Right ventricle myocardium superior (tissue), 1 donor: ENCODE results near the gene HHATL. TPM values are rescaled to one million over a fixed set of nuclear protein-coding genes. Genes with fewer than 3 reads are reported as not detected.
A peak's percentile ranks its signal among the peaks of the same experiment; 100 is the strongest.

ENCODE experiments used
- ATAC-seq: fragments of 200-7000 bp; cut with Tn5 transposase; one replicate; pipeline ENCODE4 v1.9.1; 2020; ENCODE audit warnings: mild to moderate bottlenecking; ENCODE audit not compliant: poor library complexity
- DNase-seq: peaks from one replicate; pipeline ENCODE4 v3.0.0-alpha.2; 2020
- intact Hi-C: fragments of 100-400 bp; cut with DNase I; formaldehyde crosslinking; loops from one replicate; pipeline ENCODE4 v1.11.2; 2022
- long read RNA-seq: library from polyadenylated mRNA; unstranded; transcript quantifications from one replicate; pipeline ENCODE4 v2.0.0, GENCODE V29; 2021
- total RNA-seq: library from RNA; stranded (reverse); fragmentation: NEBNext Ultra II Directional; extraction: Animal tissue kit (Norgen Biotek cat#: 25700); gene quantifications from one replicate; pipeline ENCODE4 v1.2.1, GENCODE V29; 2021
- donor health status: DM: no; HTN: yes; CAD: no; lungs with severe emphysema.

Gene HHATL
- total RNA-seq: 486 TPM
- long read RNA-seq, transcript HHATL-209 (3 exons, 702 nt): minor isoform, 54 of 805 reads
- long read RNA-seq, transcript HHATL-211 (2 exons, 587 nt): minor isoform, 23 of 805 reads
- long read RNA-seq, transcript HHATL-205 (12 exons, 1,865 nt): major isoform, 570 of 805 reads
- long read RNA-seq, partial matches to known transcripts: 81 of 805 reads
- long read RNA-seq, other reads (novel, unspliced or antisense): 77 of 805 reads

- ATAC-seq (peak; percentile 75), DNase-seq (peak; percentile 84)
- intact Hi-C loops: loop anchor here (5.0 kb wide), 1 partner anchor 40 kb away; no protein-coding TSS in a partner anchor
Measured at GRCh38 chr3:42702066-42702951, at the start of gene HHATL. HHATL (minus strand) TSS chr3:42702798; CDS start chr3:42700826, 1,972 bp downstream.

DNA sequence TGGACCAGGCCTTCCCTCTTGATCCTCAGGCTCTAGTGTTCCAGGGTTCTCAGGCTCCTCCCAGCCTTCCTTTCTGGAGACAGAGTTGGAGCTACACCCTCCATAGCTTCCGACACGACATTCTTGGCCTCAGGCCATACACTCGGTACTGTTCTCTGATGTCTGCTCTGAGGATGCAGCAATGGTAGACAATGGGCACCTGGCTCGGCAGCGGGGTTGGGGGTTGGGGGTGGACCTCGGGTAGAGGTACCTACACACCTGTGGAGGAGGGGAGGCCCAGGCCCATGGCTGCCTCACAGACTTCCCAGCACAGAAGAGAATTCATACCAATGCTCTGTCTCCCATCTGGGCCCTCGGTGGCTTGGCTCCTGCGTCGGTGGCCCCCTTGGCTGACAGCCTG is 49.0 kb upstream of the HHATL start:
- intact Hi-C loops: no loop called here
- no peak for ATAC-seq
- no peak for DNase-seq

DNA sequence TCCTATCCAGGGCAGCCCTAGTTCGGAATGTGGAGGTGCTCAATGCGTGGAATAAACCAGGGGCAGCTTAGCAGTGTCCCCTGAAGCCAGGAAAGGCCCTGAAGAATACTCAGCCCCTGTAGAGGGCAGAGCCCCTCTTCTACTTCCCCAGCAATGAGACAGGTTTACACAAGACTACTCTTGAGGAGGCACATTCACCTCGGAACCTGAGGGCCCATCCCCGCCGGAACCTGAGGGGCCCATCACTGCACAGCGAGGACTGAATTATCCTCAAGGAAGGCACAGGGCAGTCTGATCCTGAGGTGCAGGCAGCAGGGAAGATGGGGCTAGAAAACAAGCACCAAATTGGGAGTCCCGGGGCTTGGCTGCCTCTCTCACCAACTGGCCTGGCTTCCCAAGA is 48.2 kb upstream of the HHATL start:
- no peak for ATAC-seq
- DNase-seq: no peak
- intact Hi-C loops: no loop called here

GRCh38 chr3:42749753-42750231 is 47.2 kb upstream of the HHATL start:
- ATAC-seq (peak; percentile 62), DNase-seq (no peak)
- intact Hi-C loops: no loop called here

- DNase-seq (no peak), ATAC-seq (no peak)
- intact Hi-C loops: no loop called here
Measured at GRCh38 chr3:42749025-42749752, 46.6 kb upstream of the HHATL start.

- intact Hi-C loops: no loop called here
- ATAC-seq (no peak), DNase-seq (no peak)
Measured at GRCh38 chr3:42747581-42747980, 45.0 kb upstream of the HHATL start.

DNA sequence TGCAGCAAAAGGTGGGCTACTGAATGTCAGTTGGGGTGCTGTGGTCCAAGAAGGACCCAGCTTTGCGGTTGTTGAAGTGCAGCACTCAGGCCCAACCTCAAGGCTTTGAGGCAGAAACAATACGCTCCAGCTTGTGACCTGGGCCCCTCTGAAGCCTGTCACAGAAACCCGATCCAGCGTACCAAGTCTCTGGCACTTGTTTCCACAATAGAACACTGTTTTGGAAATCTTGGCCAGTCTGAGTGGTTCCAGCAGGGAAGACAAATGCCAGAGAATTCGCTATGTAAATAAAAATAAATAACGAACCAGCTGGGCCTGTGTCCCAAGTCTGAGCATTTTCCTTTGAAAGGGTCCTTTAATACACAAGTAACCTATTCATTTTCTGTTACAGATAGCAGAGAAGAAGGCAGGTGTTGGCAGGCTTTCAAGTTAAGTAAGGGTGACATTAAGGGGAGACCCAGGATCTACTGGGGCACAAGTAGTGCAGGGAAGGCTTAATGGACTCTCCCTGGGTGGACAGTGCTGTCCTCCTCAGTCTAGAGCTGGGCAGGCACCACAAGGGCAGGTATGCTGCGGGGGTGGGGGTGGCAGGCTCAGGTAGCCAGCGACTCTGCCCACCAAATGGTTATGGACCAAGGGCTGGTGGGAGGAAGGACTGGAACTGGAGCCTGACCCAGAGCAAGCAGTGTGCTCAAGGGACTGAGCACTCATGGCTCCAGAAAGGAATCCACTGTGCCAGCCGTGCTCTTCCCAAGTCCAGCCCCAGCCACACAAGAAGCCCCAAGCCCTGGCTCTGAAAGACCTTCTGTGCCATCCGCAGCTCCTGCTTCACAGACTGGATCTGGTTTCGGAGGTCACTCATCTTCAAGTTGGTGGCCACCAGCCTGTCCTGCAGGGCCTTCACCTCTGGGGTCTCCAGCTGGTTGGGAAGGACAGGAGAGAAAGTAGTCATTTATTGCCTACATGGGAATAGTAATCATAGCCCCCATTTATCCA is 44.2 kb upstream of the HHATL start:
- ATAC-seq: peak; percentile 30
- intact Hi-C loops: no loop called here

DNA sequence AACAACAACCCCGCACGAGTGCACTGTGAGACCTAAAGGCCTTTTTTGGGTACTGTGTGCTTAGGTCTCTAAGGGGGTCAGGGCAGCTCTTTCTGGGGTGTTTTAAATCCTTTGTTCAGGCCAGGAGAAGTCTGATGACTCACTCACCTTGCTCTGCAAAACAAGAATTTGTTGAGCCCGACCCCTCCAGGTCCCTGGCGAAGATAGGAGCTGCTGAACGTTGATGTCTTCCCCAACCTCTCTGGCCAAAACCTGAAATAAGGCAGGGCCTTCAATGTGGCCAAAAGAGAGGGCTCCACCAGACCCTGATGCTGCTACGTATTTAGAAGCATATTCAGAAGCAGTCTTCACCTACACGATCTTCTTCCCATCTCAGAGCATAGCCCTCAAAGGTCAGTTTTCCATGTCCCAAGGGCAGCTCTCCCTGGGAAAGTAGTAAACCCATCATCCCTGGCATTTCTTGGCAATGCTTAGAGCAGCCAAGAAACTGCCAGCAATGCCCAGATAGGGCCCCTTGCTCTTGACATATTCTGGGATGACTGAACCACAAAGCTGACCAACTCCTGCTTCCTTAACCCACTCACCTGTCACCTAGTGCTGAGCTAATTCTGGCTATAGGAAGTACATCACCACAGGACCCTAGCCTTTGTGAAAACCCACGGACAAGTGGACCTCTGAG is 43.3 kb upstream of the HHATL start:
- DNase-seq (no peak), ATAC-seq (peak; percentile 18)
- intact Hi-C loops: no loop called here

More for the DNA sequence above, 44.2 kb upstream of the HHATL start:
- no peak for DNase-seq

- DNase-seq: no peak
- no peak for ATAC-seq
- intact Hi-C loops: no loop called here
Measured at GRCh38 chr3:42745291-42745745, 42.7 kb upstream of the HHATL start.

DNA sequence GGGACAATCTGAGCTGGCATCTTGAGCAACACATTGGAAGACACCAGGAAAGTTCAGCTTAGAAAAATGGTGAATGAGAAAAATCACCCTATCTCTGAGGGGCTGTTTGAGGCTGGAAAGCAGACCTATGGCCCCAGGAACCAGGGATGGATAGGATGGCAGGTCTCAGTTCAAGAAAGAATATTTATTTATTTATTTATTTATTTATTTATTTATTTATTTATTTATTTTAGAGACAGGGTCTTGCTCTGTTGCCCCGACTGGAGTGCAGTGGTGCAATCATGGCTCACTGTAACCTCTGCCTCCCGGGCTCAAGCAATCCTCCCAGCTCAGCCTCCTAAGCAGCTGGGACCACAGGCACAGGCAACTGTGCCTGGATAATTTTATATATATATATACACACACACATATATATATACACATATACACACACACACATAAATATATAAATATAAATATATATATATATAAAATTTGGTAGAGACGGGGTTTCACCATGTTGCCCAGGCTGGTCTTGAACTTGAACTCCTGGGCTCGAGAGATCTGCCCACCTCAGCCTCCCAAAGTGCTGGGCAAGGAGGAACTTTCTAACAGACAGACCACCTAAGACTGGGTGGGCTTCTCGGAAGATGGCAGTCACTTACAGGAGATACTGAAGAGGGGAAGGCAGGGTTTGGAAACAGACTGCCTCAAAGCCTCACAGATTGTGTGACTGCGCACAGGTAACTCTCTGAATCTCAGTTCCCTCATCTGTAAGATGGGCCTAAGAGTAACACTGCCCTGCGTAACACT is 40.8 kb upstream of the HHATL start:
- DNase-seq (no peak), ATAC-seq (no peak)
- intact Hi-C loops: loop anchor here (5.0 kb wide), 2 partner anchors 41 to 91 kb away; partner anchors contain the start of genes HHATL and ZBTB47

- no peak for ATAC-seq
- intact Hi-C loops: loop anchor here (5.0 kb wide), 2 partner anchors 40 to 90 kb away; partner anchors contain the start of genes HHATL and ZBTB47
- no peak for DNase-seq
Measured at GRCh38 chr3:42742688-42743087, 40.1 kb upstream of the HHATL start.

GRCh38 chr3:42742259-42742658 is 39.7 kb upstream of the HHATL start:
- ATAC-seq (no peak), DNase-seq (no peak)
- intact Hi-C loops: loop anchor here (5.0 kb wide), 2 partner anchors 40 to 90 kb away; partner anchors contain the start of genes HHATL and ZBTB47

DNA sequence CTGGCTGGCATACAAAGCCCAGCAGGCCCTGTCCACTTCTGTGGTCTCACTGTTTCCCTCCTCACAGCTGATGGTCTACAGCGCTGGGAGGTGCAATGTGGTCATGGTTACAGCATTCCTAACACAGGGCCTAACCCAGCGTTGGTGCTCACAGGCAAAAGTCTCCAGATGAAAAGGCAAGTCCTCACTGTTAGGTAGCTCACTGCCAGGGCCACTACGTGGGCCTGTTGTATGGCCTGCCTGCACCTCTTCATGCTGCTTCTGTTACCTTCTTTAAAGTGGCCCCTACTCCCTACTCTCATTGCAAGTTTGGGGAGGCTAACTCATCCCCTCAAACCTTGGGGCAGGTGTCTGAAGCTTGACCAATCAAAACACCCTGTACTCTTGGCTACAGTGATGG is 39.2 kb upstream of the HHATL start:
- intact Hi-C loops: loop anchor here (5.0 kb wide), 2 partner anchors 39 to 89 kb away; partner anchors contain the start of genes HHATL and ZBTB47
- ATAC-seq: no peak
- no peak for DNase-seq

DNA sequence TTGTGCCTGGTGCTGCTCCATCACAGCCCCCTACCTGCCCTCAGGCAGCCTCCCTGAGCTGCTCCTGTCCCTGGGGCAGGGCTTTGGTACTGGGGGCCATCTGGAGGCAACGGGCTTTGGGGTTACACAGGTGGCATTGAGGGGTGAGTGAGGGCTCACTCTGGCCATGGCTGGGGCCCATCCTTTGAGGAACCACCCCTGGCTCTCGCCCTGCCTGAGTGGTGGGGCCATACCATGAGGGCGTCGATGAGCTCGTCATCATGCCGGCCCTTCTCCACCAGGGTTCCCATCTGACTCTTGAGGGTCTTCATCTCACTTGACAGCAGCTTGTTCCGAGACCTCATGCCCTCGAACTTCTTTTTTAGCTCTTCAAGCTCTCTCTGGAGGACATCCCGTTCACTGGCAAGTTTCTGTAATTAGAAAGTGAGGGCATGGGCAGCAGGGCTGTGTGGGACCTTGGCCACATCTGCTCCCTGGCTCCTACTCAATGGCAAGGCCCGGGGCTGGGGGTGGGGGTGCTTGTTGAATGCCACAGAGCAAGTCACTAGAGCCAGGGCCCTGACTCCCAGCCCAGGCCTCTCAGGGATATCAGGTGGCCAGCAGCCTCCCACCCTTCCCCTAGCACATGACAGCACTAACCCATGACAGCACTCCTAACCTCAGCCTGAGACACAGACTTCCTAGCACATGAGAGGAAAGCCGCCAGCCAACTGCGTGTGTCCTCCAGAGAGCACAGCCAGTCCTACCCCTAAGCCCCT is 37.0 kb upstream of the HHATL start:
- ATAC-seq: peak; percentile 93
- DNase-seq: peak; percentile 93
- intact Hi-C loops: loop anchor here (5.0 kb wide), 2 partner anchors 37 to 87 kb away; partner anchors contain the start of genes HHATL and ZBTB47

GRCh38 chr3:42736531-42736930 is 33.9 kb upstream of the HHATL start:
- DNase-seq (no peak), ATAC-seq (no peak)
- intact Hi-C loops: no loop called here

DNA sequence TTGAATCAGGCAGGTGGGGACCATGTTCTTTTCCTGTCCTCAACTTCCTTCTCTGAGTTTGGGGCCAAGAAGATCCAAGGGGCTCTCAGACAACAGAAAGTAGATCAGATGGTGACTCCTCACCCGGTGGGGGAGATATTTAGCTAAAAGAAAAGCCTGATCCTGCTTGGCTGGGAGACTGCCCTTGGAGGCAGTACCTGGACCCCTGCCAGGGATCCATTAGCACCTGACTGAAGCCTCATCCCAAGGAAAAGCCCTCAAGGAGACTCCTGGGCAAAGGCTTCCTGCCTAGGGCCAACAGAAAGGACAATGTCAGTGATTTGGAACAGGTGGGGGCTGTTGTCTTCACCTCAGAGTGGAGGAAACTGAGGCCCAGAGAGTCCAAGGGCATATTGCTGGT is 33.5 kb upstream of the HHATL start:
- ATAC-seq: no peak
- DNase-seq: no peak
- intact Hi-C loops: no loop called here
